ENCODE data around the gene ARHGAP15. TPM values are rescaled to one million over a fixed set of nuclear protein-coding genes. Genes with fewer than 3 reads are reported as not detected.

ARHGAP15 gene
- total RNA-seq, 1 donor from 2014 or later, result not detected

DNA sequence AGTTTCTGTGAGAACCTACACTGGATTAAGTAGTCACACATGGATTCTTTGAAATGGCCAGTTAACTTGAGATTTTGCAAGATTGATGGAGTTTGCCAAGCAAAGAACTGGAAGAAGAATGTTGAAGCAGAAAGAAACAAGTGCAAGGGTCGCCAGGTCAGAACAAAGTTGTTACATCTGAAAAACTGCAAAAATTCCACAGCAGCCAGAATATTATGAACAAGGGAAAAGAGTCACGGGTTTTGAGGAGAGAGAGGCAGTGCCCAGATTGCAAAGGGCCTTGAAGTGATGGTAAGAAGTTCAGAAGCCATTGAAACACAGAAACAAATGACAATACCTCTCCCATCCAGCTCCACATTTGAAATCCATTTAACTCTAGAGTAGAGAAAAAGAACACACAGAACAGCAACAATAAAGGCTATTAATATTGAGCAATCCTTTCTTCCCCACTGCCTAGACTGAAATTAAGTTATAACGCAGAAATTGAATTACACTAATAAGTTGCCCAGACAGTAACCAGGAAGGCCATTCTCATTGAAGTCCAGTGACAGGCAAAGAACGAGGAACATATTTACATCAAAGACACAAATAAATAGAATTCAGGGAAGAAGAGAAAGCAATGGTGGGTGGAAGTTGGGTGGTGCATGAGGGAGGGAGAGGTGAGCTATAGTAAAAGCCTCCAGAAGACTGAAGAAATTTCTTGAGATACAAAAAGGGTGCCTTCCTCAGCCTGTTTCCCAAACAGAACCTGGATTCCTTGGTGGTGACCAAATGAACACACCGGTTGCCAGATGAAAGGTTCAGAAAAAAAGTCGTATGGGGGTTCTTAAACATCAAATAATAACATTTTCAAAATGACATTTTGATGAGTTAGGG lies 80.6 kb downstream of the ARHGAP15 start:
- no peak overlapping the region for H3K27ac Mint-ChIP-seq (ENCODE audit: unreplicated experiment)
- no peaks in the 10 kb centered on the region for H3K36me3 Mint-ChIP-seq (ENCODE audit: unreplicated experiment)
- H3K4me3 Mint-ChIP-seq (ENCODE audit: unreplicated experiment), result no peak overlapping the region
- H3K27me3 Mint-ChIP-seq (ENCODE audit: unreplicated experiment), result no peaks in the 10 kb centered on the region
- no peak for DNase-seq
- no peaks in the 10 kb centered on the region for H3K4me1 Mint-ChIP-seq (ENCODE audit: low read depth, unreplicated experiment)
- TF ChIP-seq, protein P1, sequence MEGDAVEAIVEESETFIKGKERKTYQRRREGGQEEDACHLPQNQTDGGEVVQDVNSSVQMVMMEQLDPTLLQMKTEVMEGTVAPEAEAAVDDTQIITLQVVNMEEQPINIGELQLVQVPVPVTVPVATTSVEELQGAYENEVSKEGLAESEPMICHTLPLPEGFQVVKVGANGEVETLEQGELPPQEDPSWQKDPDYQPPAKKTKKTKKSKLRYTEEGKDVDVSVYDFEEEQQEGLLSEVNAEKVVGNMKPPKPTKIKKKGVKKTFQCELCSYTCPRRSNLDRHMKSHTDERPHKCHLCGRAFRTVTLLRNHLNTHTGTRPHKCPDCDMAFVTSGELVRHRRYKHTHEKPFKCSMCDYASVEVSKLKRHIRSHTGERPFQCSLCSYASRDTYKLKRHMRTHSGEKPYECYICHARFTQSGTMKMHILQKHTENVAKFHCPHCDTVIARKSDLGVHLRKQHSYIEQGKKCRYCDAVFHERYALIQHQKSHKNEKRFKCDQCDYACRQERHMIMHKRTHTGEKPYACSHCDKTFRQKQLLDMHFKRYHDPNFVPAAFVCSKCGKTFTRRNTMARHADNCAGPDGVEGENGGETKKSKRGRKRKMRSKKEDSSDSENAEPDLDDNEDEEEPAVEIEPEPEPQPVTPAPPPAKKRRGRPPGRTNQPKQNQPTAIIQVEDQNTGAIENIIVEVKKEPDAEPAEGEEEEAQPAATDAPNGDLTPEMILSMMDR (IDR thresholded peaks at IDR 0.05; ENCODE audit: partially characterized antibody, unreplicated experiment), result no peak
- no peaks in the 10 kb centered on the region for H3K9me3 Mint-ChIP-seq (ENCODE audit: unreplicated experiment)

- Mint-ChIP-seq H3K9me3 (ENCODE audit: unreplicated experiment) (no peaks in the 10 kb centered on the region), H3K27me3 (ENCODE audit: unreplicated experiment) (no peaks in the 10 kb centered on the region), H3K4me1 (ENCODE audit: low read depth, unreplicated experiment) (no peaks in the 10 kb centered on the region), H3K36me3 (ENCODE audit: unreplicated experiment) (no peaks in the 10 kb centered on the region), H3K27ac (ENCODE audit: unreplicated experiment) (no peak overlapping the region), H3K4me3 (ENCODE audit: unreplicated experiment) (no peak overlapping the region)
- DNase-seq, result no peak
- TF ChIP-seq, protein P1 (IDR thresholded peaks at IDR 0.05; ENCODE audit: partially characterized antibody, unreplicated experiment), result no peak
These were observed 81.2 kb downstream of the ARHGAP15 start for GRCh38 chr2:143210446-143210819.

- no peaks in the 10 kb centered on the region for H3K4me1 Mint-ChIP-seq (ENCODE audit: low read depth, unreplicated experiment)
- TF ChIP-seq, protein P1 (IDR thresholded peaks at IDR 0.05; ENCODE audit: partially characterized antibody, unreplicated experiment), result no peak
- H3K4me3 Mint-ChIP-seq (ENCODE audit: unreplicated experiment), result no peak overlapping the region
- H3K27me3 Mint-ChIP-seq (ENCODE audit: unreplicated experiment), result peaks cover 1% of the 10 kb centered on the region
- DNase-seq, result no peak
- H3K36me3 Mint-ChIP-seq (ENCODE audit: unreplicated experiment), result no peaks in the 10 kb centered on the region
- no peaks in the 10 kb centered on the region for H3K9me3 Mint-ChIP-seq (ENCODE audit: unreplicated experiment)
- no peak overlapping the region for H3K27ac Mint-ChIP-seq (ENCODE audit: unreplicated experiment)
These were observed 88.4 kb downstream of the ARHGAP15 start for GRCh38 chr2:143217512-143218115.

GRCh38 chr2:143218621-143219020 lies 89.4 kb downstream of the ARHGAP15 start:
- Mint-ChIP-seq H3K27me3 (ENCODE audit: unreplicated experiment) (peaks cover 1% of the 10 kb centered on the region), H3K9me3 (ENCODE audit: unreplicated experiment) (no peaks in the 10 kb centered on the region), H3K4me3 (ENCODE audit: unreplicated experiment) (no peak overlapping the region), H3K4me1 (ENCODE audit: low read depth, unreplicated experiment) (no peaks in the 10 kb centered on the region), H3K36me3 (ENCODE audit: unreplicated experiment) (no peaks in the 10 kb centered on the region), H3K27ac (ENCODE audit: unreplicated experiment) (no peak overlapping the region)
- TF ChIP-seq, protein P1 (IDR thresholded peaks at IDR 0.05; ENCODE audit: partially characterized antibody, unreplicated experiment), result no peak
- DNase-seq, result no peak

GRCh38 chr2:143219266-143219665 lies 90.0 kb downstream of the ARHGAP15 start:
- H3K4me1 Mint-ChIP-seq (ENCODE audit: low read depth, unreplicated experiment), result no peaks in the 10 kb centered on the region
- no peak overlapping the region for H3K4me3 Mint-ChIP-seq (ENCODE audit: unreplicated experiment)
- TF ChIP-seq, protein P1 (IDR thresholded peaks at IDR 0.05; ENCODE audit: partially characterized antibody, unreplicated experiment), result no peak
- no peaks in the 10 kb centered on the region for H3K9me3 Mint-ChIP-seq (ENCODE audit: unreplicated experiment)
- no peak overlapping the region for H3K27ac Mint-ChIP-seq (ENCODE audit: unreplicated experiment)
- DNase-seq, result no peak
- H3K36me3 Mint-ChIP-seq (ENCODE audit: unreplicated experiment), result no peaks in the 10 kb centered on the region
- peaks cover 1% of the 10 kb centered on the region for H3K27me3 Mint-ChIP-seq (ENCODE audit: unreplicated experiment)

All from glutamatergic neuron (in vitro differentiated cells).